HCT116 (cell line): ENCODE measurements around the gene SMYD3.

ENCODE experiments used
- ELF1 ChIP-seq: IDR thresholded peaks from 2 replicates; pipeline ENCODE4 v1.6.1; 2012; ENCODE audit warnings: low read depth, borderline replicate concordance
- POLR2AphosphoS5 ChIP-seq: IDR thresholded peaks from 2 replicates; pipeline ENCODE4 v1.6.1; 2011; ENCODE audit warnings: mild to moderate bottlenecking, low read depth, low read length, moderate library complexity
- TF ChIP-seq, protein P1 (sequence below), 3 experiments: fragments of 200-600 bp in 1 of 3; sonication (generic) in 1 of 3; IDR thresholded peaks in 2 of 3; conservative IDR thresholded peaks in 1 of 3; 2 replicates each; pipeline ENCODE4 v1.5.1; 2012 to 2017; ENCODE audit warnings: low read depth in 2 of 3, low read length in 2 of 3, antibody characterized with exemption in 1 of 3, borderline replicate concordance in 1 of 3, control low read depth in 1 of 3, mild to moderate bottlenecking in 1 of 3, mixed read lengths in 1 of 3, mixed run types in 1 of 3, moderate library complexity in 1 of 3; ENCODE audit not compliant: insufficient read depth in 1 of 3
- TF ChIP-seq, protein P2 (sequence below): IDR thresholded peaks from 2 replicates; pipeline ENCODE4 v1.6.1; 2012

DNA sequence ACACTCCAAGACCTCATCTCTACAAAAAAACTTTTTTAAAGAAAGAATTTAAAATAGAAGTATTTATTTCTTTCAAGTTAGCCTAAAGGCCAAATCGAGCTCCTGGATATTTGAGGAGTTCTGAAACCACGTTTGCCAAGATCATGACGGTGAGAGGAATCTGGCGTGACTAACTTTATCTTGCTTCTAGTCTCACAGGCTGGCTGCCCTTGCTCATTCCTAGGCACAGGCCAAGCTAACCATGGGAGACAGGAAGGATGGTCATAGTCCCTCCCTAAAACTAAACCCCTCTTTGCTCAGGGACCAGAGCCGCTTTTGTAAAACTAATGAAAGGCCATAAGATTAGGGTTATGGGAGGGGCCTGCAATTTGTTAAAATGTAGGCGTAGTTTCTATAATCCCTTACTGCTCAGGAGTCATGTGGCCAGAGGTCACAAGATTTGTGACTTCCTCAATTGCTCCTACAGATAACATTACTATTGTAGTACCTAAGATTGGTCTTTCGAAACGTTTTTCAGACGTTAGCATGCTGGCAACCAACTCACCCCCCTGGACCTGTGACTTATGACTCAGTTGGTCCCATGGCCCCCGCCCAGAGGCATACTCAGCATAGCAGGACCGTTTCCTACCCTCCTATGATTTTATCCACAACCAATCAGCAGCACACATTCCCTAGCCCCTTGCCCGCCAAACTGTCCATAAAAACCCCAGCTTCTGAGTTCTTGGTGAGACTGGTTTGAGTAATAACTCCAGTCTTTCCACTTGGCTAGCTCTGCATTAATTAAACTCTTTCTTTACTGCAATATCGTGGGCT, 425.0 kb downstream of the SMYD3 start:
- TF ChIP-seq, protein P1, sequence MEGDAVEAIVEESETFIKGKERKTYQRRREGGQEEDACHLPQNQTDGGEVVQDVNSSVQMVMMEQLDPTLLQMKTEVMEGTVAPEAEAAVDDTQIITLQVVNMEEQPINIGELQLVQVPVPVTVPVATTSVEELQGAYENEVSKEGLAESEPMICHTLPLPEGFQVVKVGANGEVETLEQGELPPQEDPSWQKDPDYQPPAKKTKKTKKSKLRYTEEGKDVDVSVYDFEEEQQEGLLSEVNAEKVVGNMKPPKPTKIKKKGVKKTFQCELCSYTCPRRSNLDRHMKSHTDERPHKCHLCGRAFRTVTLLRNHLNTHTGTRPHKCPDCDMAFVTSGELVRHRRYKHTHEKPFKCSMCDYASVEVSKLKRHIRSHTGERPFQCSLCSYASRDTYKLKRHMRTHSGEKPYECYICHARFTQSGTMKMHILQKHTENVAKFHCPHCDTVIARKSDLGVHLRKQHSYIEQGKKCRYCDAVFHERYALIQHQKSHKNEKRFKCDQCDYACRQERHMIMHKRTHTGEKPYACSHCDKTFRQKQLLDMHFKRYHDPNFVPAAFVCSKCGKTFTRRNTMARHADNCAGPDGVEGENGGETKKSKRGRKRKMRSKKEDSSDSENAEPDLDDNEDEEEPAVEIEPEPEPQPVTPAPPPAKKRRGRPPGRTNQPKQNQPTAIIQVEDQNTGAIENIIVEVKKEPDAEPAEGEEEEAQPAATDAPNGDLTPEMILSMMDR (IDR thresholded peaks at IDR 0.05 in 2 of 3, conservative IDR thresholded peaks at IDR 0.05 in 1 of 3; ENCODE audit: borderline replicate concordance in 1 of 3, insufficient read depth in 1 of 3, low read depth in 2 of 3, low read length in 2 of 3), result no peak
- no peak for TF ChIP-seq POLR2AphosphoS5
- TF ChIP-seq ELF1, result no peak
- TF ChIP-seq, protein P2, sequence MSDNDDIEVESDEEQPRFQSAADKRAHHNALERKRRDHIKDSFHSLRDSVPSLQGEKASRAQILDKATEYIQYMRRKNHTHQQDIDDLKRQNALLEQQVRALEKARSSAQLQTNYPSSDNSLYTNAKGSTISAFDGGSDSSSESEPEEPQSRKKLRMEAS, result no peak
